Tibial artery (tissue), 4 donors: ENCODE measurements around the gene ARGLU1.

Experiments
- DNase-seq, 2 donors: peaks; one replicate each; pipeline ENCODE4 v3.0.0-alpha.2; 2019
- H3K27ac ChIP-seq, 2 donors: fragments of 200-600 bp; sonication (generic) in 1 of 2; 1 replicate in 1 of 2; 2 replicates in 1 of 2; pipeline ENCODE4 v1.5.1; 2018 to 2019; ENCODE audit warnings: mild to moderate bottlenecking in 1 of 2
- H3K27me3 ChIP-seq, 2 donors: fragments of 200-600 bp; sonication (generic) in 1 of 2; one replicate each; pipeline versions ENCODE4 v1.5.1 to v1.6.0; 2016 to 2019
- H3K36me3 ChIP-seq, 3 donors: fragments of 200-600 bp; sonication (generic) in 2 of 3; one replicate each; pipeline ENCODE4 v1.5.1; 2016 to 2019; ENCODE audit warnings: mild to moderate bottlenecking in 2 of 3
- H3K4me1 ChIP-seq, 4 donors: fragments of 200-600 bp; sonication (generic) in 2 of 4; 1 replicate in 3 of 4; 2 replicates in 1 of 4; pipeline ENCODE4 v1.5.1; 2016 to 2019
- H3K4me3 ChIP-seq, 2 donors: fragments of 200-600 bp; sonication (generic) in 1 of 2; 1 replicate in 1 of 2; 2 replicates in 1 of 2; pipeline ENCODE4 v1.5.1; 2018 to 2019; ENCODE audit warnings: mild to moderate bottlenecking in 2 of 2
- H3K9me3 ChIP-seq, 3 donors: fragments of 200-600 bp; sonication (generic) in 1 of 3; one replicate each; pipeline ENCODE4 v1.5.1; 2016 to 2019
- intact Hi-C: fragments of 100-400 bp; cut with DNase I; formaldehyde crosslinking; loops from one replicate; pipeline ENCODE4 v1.15.0; 2023; ENCODE audit warnings: low total_unique reads
- TF ChIP-seq, protein P1 (sequence below), 2 experiments: fragments of 200-600 bp in 1 of 2; fragments of 450-650 bp in 1 of 2; IDR thresholded peaks; one replicate each; pipeline ENCODE4 v1.5.1; 2017 to 2019; ENCODE audit warnings: antibody characterized with exemption in 2 of 2, mild to moderate bottlenecking in 1 of 2, moderate library complexity in 1 of 2

Gene ARGLU1, protein sequence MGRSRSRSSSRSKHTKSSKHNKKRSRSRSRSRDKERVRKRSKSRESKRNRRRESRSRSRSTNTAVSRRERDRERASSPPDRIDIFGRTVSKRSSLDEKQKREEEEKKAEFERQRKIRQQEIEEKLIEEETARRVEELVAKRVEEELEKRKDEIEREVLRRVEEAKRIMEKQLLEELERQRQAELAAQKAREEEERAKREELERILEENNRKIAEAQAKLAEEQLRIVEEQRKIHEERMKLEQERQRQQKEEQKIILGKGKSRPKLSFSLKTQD

DNA sequence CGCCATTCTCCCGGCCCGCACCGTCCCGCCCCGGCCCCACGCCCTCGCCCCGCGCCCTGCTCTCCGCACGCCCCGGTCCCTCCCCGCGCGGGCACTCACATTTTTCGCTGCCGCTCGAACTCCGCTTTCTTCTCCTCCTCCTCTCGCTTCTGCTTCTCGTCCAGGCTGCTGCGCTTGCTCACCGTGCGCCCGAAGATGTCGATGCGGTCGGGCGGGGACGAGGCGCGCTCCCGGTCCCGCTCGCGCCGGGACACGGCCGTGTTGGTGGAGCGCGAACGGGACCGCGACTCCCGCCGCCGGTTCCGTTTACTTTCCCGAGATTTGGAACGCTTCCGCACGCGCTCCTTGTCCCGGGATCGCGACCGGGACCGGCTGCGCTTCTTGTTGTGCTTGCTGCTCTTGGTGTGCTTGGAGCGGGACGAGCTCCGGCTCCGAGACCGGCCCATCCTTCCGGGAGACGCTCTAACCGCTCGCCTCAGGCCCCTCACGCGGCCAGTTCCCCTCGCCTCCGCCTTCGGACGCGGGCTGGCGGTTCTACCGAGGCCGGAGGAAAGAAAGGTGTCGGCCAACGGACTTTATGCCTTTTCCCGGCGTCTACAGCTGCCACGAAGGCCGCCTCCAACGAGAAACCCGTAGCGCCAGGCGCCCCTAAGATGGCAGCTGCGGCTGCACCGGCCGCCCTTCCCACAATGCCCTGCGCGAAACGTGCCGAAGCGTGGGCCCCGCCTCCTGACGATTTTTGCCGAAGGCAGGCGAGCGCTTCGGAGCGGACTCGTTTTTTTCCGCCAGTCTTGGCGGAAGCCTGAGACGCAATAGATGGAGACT, at the start of gene ARGLU1:
ARGLU1 (minus strand) TSS at position 664 of the 825 bp plus-strand sequence; CDS start at position 446, 218 bp downstream.
- H3K36me3 ChIP-seq: no peaks in the 10 kb centered on the region
- no peaks in the 10 kb centered on the region for H3K9me3 ChIP-seq
- peak within 1 kb of the TSS; percentile 84 to 97 for H3K4me3 ChIP-seq
- peak; percentile 90 to 96 for DNase-seq
- TF ChIP-seq, protein P1, sequence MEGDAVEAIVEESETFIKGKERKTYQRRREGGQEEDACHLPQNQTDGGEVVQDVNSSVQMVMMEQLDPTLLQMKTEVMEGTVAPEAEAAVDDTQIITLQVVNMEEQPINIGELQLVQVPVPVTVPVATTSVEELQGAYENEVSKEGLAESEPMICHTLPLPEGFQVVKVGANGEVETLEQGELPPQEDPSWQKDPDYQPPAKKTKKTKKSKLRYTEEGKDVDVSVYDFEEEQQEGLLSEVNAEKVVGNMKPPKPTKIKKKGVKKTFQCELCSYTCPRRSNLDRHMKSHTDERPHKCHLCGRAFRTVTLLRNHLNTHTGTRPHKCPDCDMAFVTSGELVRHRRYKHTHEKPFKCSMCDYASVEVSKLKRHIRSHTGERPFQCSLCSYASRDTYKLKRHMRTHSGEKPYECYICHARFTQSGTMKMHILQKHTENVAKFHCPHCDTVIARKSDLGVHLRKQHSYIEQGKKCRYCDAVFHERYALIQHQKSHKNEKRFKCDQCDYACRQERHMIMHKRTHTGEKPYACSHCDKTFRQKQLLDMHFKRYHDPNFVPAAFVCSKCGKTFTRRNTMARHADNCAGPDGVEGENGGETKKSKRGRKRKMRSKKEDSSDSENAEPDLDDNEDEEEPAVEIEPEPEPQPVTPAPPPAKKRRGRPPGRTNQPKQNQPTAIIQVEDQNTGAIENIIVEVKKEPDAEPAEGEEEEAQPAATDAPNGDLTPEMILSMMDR (IDR thresholded peaks at IDR 0.05): no peak
- peak within 1 kb of the TSS; percentile 95 to 98 for H3K27ac ChIP-seq
- peaks cover 0 to 42% (median 27%) of the 10 kb centered on the region in 4 donors for H3K4me1 ChIP-seq
- intact Hi-C loops: loop anchor here (5.0 to 10.0 kb wide), 3 partner anchors 47 to 1647 kb away; partner anchors contain the start of genes ABHD13 and LIG4
- H3K27me3 ChIP-seq: no peaks in the 10 kb centered on the region

DNA sequence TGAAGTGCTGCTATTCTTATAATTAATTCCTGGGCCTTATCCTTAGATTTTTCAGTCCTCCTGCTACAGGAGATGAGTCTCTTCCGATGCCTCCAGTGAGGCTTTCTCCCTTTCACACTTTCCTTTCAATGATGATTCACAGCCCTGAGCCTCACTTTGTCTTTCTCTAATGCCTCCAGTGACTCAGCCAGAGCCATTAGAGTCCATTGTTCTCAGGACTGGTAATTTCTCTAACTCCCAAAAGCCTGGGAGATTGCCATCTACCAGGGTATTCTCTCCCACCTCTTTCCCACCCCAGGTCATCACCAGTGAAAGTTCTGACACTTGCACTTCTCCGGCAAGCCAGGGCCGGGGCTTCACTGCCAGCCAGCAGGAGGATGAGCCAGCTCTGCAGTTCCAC, 49.6 kb upstream of the ARGLU1 start:
- no peak overlapping the region for H3K27ac ChIP-seq
- no peaks in the 10 kb centered on the region for H3K27me3 ChIP-seq
- TF ChIP-seq, protein P1 (IDR thresholded peaks at IDR 0.05): no peak
- DNase-seq: no peak
- H3K9me3 ChIP-seq: no peaks in the 10 kb centered on the region
- intact Hi-C loops: loop anchor here (10.0 kb wide), 1 partner anchor 53 kb away; the partner anchor contains the start of gene ARGLU1
- no peak overlapping the region for H3K4me3 ChIP-seq
- H3K36me3 ChIP-seq: no peaks in the 10 kb centered on the region
- H3K4me1 ChIP-seq: peaks cover 0 to 7% (median 2%) of the 10 kb centered on the region in 4 donors

DNA sequence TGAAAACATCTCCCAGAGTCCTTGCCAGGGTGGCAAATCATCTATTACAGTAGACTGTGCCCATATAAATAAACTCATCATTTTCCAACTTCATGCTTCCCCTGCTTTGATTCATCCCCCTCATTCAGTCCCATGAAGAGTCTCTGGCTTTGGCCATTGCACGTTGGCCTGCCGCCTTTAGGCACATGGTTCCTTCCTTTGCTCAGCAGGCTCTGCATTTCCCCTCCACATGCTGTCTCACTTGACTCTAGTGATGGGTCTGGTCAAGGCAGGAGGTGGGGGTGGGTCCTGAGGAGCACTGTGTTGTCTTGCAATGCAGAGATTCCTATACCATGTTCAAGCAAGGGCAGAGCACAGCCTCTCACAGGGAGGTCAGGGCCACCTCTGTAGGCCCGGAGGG, 48.8 kb upstream of the ARGLU1 start:
- Histone ChIP-seq H3K27me3 (no peaks in the 10 kb centered on the region), H3K27ac (no peak overlapping the region), H3K36me3 (no peaks in the 10 kb centered on the region), H3K4me1 (peaks cover 0 to 7% (median 2%) of the 10 kb centered on the region in 4 donors), H3K4me3 (no peak overlapping the region), H3K9me3 (no peaks in the 10 kb centered on the region)
- TF ChIP-seq, protein P1 (IDR thresholded peaks at IDR 0.05): no peak
- intact Hi-C loops: loop anchor here (10.0 kb wide), 1 partner anchor 52 kb away; the partner anchor contains the start of gene ARGLU1
- DNase-seq: no peak

DNA sequence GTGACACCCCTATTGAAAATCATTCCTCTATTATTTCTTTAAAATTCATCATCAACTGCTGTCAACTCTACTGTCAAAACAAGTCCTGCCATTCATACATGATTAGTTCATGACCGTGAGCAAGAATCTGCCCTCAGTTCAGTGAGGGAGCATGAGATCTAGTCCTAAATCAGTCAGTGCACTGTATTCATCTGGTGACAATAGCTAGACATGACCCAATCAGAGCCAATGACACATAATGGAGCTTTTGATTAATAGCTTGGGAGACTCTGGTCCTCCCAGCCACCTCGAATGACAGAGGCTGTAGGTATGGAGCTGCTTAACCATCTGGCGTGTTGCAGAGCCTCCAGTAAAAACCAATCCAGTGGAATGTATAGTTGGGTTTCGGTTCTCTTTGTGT, 46.9 kb upstream of the ARGLU1 start:
- Histone ChIP-seq H3K4me1 (peaks cover 0 to 7% (median 2%) of the 10 kb centered on the region in 4 donors), H3K27me3 (no peaks in the 10 kb centered on the region), H3K36me3 (no peaks in the 10 kb centered on the region), H3K27ac (no peak overlapping the region), H3K9me3 (no peaks in the 10 kb centered on the region), H3K4me3 (no peak overlapping the region)
- DNase-seq: no peak
- intact Hi-C loops: loop anchor here (10.0 kb wide), 1 partner anchor 50 kb away; the partner anchor contains the start of gene ARGLU1
- TF ChIP-seq, protein P1 (IDR thresholded peaks at IDR 0.05): no peak

DNA sequence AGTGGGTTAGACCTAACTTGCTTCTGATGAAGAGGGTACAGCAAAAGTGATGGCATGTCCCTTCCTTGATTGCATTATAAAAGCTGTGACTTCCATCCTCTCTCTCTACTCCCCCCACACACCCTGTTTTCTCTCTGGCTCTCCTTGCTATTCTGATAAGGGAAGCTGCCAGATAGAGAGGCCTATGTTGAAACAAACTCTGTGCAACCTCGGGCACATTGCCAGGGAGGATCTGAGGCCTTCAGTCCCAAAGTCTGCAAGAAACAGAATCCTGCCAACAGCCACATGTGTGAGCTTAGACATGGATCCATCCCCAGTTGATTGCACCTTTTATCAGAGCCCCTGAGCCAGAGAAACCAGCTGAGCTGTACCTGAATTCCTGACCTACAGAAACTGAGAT, 44.8 kb upstream of the ARGLU1 start:
- TF ChIP-seq, protein P1 (IDR thresholded peaks at IDR 0.05): no peak
- intact Hi-C loops: loop anchor here (10.0 kb wide), 1 partner anchor 48 kb away; the partner anchor contains the start of gene ARGLU1
- Histone ChIP-seq H3K4me3 (no peak overlapping the region), H3K36me3 (no peaks in the 10 kb centered on the region), H3K27ac (no peak overlapping the region), H3K4me1 (peaks cover 0 to 3% (median 0%) of the 10 kb centered on the region in 4 donors), H3K9me3 (no peaks in the 10 kb centered on the region), H3K27me3 (no peaks in the 10 kb centered on the region)
- peak in 1 of 2 donors; percentile 82 for DNase-seq
